Measurements from ENCODE around the gene MOCS1. TPM values are rescaled to one million over a fixed set of nuclear protein-coding genes. Genes with fewer than 3 reads are reported as not detected.

The MOCS1 gene
- total RNA-seq, 1 experiment from 2014 or later, result not detected

DNA sequence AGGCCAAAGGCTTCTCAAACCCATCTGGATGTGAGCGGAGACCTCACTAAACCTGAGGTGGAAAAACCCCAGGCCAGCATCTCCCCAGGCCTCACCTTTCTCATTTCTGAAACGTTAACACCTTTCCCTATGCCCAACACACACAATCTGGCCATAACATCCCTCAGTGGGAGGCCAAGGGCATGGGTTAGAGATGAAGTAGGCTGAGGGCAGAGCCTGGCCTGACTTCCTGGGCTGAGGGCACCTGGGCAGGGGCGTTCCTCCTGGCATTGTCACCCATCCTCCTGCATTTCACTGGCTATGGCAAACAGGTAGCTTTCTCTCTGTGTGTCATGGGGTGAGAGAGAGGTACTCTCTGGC is 8.4 kb downstream of the MOCS1 start:
- Histone ChIP-seq H3K9me3 (ENCODE audit: insufficient read depth, low read depth) (no peaks in the 10 kb centered on the region), H2AFZ (no peak overlapping the region), H3F3A (ENCODE audit: insufficient read depth, low read depth) (no peaks in the 10 kb centered on the region), H3K36me3 (ENCODE audit: low read depth) (no peaks in the 10 kb centered on the region), H3K4me2 (no peak overlapping the region), H4K20me1 (ENCODE audit: insufficient read depth) (no peaks in the 10 kb centered on the region), H3K4me1 (replicated peaks; ENCODE audit: insufficient read depth) (no peaks in the 10 kb centered on the region), H3K4me3 (no peak overlapping the region), H3K27ac (no peak overlapping the region), H3K79me2 (ENCODE audit: low read depth) (no peaks in the 10 kb centered on the region), H3K27me3 (ENCODE audit: insufficient read depth, low read depth) (peaks cover 63% of the 10 kb centered on the region), H3K9me2 (ENCODE audit: insufficient read depth) (no peaks in the 10 kb centered on the region)
- ChIA-PET CTCF (no interaction called here), POLR2A (ENCODE audit: unreplicated experiment) (no interaction called here)
- BruUV-seq (replicated peaks), result no TSS peak
- no peak for DNase-seq
- TF ChIP-seq CTCF (conservative IDR thresholded peaks at IDR 0.05) (no peak), EZH2 (IDR thresholded peaks at IDR 0.05; ENCODE audit: low read depth) (no peak)
- intact Hi-C loops (cut with micrococcal nuclease; ENCODE audit: unreplicated experiment), result no loop called here

DNA sequence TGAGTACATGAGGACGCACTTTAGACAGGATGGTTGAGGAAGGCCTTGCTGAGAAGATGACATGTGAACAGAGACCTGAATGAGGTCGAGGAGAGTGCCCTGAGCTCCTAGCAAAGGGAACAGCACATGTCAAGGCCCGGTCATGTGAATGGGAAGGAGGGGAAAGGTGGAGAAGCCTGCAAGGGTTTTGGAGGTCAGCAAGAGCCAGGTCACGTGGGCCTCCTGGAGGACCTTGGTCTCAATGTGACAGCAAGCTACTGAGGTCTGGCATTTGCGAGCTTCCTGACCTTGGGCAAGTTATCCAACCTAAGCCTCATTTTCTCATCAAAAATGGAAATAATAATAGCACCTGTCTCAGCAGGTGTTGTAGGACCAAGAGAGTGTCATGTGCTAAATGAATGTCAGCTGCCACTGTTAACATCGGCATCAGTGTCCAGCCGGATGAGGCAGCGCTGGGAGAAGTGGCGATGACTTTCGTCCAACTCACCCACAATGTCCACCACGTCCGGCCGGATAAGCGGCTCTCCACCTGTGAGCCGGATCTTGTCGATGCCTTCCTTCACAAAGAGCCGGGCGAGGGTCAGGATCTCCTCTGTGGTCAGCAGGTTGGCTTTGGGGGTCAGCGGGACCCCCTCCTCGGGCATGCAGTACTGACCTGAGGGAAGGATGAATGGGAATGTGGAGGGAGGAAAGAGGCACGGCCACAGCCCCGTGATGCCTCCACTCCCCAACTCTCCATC is 8.9 kb downstream of the MOCS1 start:
- Histone ChIP-seq H3K4me2 (no peak overlapping the region), H3K36me3 (ENCODE audit: low read depth) (no peaks in the 10 kb centered on the region), H2AFZ (no peak overlapping the region), H4K20me1 (ENCODE audit: insufficient read depth) (no peaks in the 10 kb centered on the region), H3F3A (ENCODE audit: insufficient read depth, low read depth) (no peaks in the 10 kb centered on the region), H3K9me2 (ENCODE audit: insufficient read depth) (no peaks in the 10 kb centered on the region), H3K27me3 (ENCODE audit: insufficient read depth, low read depth) (peaks cover 61% of the 10 kb centered on the region), H3K27ac (no peak overlapping the region), H3K4me3 (no peak overlapping the region), H3K79me2 (ENCODE audit: low read depth) (no peaks in the 10 kb centered on the region), H3K9me3 (ENCODE audit: insufficient read depth, low read depth) (no peaks in the 10 kb centered on the region), H3K4me1 (replicated peaks; ENCODE audit: insufficient read depth) (no peaks in the 10 kb centered on the region)
- CTCF ChIA-PET, result no interaction called here
- TF ChIP-seq EZH2 (IDR thresholded peaks at IDR 0.05; ENCODE audit: low read depth), result no peak
- TF ChIP-seq CTCF (conservative IDR thresholded peaks at IDR 0.05), result no peak
- intact Hi-C loops (cut with micrococcal nuclease; ENCODE audit: unreplicated experiment), result no loop called here
- POLR2A ChIA-PET (ENCODE audit: unreplicated experiment), result no interaction called here
- BruUV-seq (replicated peaks), result no TSS peak
- DNase-seq, result no peak

- ChIA-PET CTCF (no interaction called here), POLR2A (ENCODE audit: unreplicated experiment) (no interaction called here)
- no peaks in the 10 kb centered on the region for H3F3A ChIP-seq (ENCODE audit: insufficient read depth, low read depth)
- H3K79me2 ChIP-seq (ENCODE audit: low read depth), result no peaks in the 10 kb centered on the region
- H3K4me1 ChIP-seq (replicated peaks; ENCODE audit: insufficient read depth), result no peaks in the 10 kb centered on the region
- DNase-seq, result no peak
- TF ChIP-seq CTCF (conservative IDR thresholded peaks at IDR 0.05), result no peak
- TF ChIP-seq EZH2 (IDR thresholded peaks at IDR 0.05; ENCODE audit: low read depth), result no peak
- peaks cover 63% of the 10 kb centered on the region for H3K27me3 ChIP-seq (ENCODE audit: insufficient read depth, low read depth)
- no peaks in the 10 kb centered on the region for H3K36me3 ChIP-seq (ENCODE audit: low read depth)
- no TSS peak for BruUV-seq (replicated peaks)
- H3K9me3 ChIP-seq (ENCODE audit: insufficient read depth, low read depth), result no peaks in the 10 kb centered on the region
- H3K27ac ChIP-seq, result no peak overlapping the region
- no peak overlapping the region for H3K4me2 ChIP-seq
- H3K9me2 ChIP-seq (ENCODE audit: insufficient read depth), result no peaks in the 10 kb centered on the region; the same call in 1 of the 2 replicates
- H3K4me3 ChIP-seq, result no peak overlapping the region
- intact Hi-C loops (cut with micrococcal nuclease; ENCODE audit: unreplicated experiment), result no loop called here
- H4K20me1 ChIP-seq (ENCODE audit: insufficient read depth), result no peaks in the 10 kb centered on the region
- H2AFZ ChIP-seq, result no peak overlapping the region
Observed at GRCh38 chr6:39924283-39924682, 10.0 kb downstream of the MOCS1 start.
